Stimulated activated CD4-positive, alpha-beta T cell treated with anti-CD3 and anti-CD28 coated beads, Interleukin-15, amount 100 ng/mL, for 24 hours (primary cell): ENCODE data around the gene TBC1D5.
A peak's percentile ranks its signal among the peaks of the same experiment; 100 is the strongest.
"Not testable (repeated sequence)": the region's sequence is repeated elsewhere in the genome, so short reads cannot be mapped to it uniquely, and the experiment has no call there.

Source experiments
- DNase-seq: peaks from one replicate; pipeline ENCODE4 v3.0.0-alpha.2; 2020

The TBC1D5 gene

GRCh38 chr3:17640466-17640865, 102.0 kb downstream of the TBC1D5 start:
- no peak for DNase-seq

GRCh38 chr3:17639765-17640164, 102.7 kb downstream of the TBC1D5 start:
- DNase-seq = no peak

GRCh38 chr3:17639257-17639656, 103.2 kb downstream of the TBC1D5 start:
- no peak for DNase-seq

GRCh38 chr3:17638356-17638755, 104.1 kb downstream of the TBC1D5 start:
- no peak for DNase-seq

- DNase-seq = not testable (repeated sequence)
Observed at GRCh38 chr3:17635675-17636074, 106.8 kb downstream of the TBC1D5 start.

- no peak for DNase-seq
Observed at GRCh38 chr3:17634964-17635363, 107.5 kb downstream of the TBC1D5 start.

- no peak for DNase-seq
Observed at GRCh38 chr3:17634201-17634600, 108.2 kb downstream of the TBC1D5 start.

GRCh38 chr3:17632401-17633100, 109.9 kb downstream of the TBC1D5 start:
- peak; percentile 16 for DNase-seq

- DNase-seq = no peak
Observed at GRCh38 chr3:17631609-17632008, 110.8 kb downstream of the TBC1D5 start.

GRCh38 chr3:17629400-17629799, 113.0 kb downstream of the TBC1D5 start:
- no peak for DNase-seq

GRCh38 chr3:17626395-17626794, 116.0 kb downstream of the TBC1D5 start:
- DNase-seq = no peak

GRCh38 chr3:17625133-17625532, 117.3 kb downstream of the TBC1D5 start:
- DNase-seq = no peak

GRCh38 chr3:17623464-17623863, 119.0 kb downstream of the TBC1D5 start:
- DNase-seq = no peak

GRCh38 chr3:17619968-17620367, 122.5 kb downstream of the TBC1D5 start:
- DNase-seq = no peak

- DNase-seq = not testable (repeated sequence)
Observed at GRCh38 chr3:17613017-17613416, 129.4 kb downstream of the TBC1D5 start.

GRCh38 chr3:17607905-17608304, 134.5 kb downstream of the TBC1D5 start:
- DNase-seq = no peak

- DNase-seq = no peak
Observed at GRCh38 chr3:17605934-17606333, 136.5 kb downstream of the TBC1D5 start.

GRCh38 chr3:17605032-17605431, 137.4 kb downstream of the TBC1D5 start:
- no peak for DNase-seq

GRCh38 chr3:17602126-17602525, 140.3 kb downstream of the TBC1D5 start:
- DNase-seq = no peak

- no peak for DNase-seq
Observed at GRCh38 chr3:17592956-17593355, 149.5 kb downstream of the TBC1D5 start.

- no peak for DNase-seq
Observed at GRCh38 chr3:17590465-17590864, 152.0 kb downstream of the TBC1D5 start.

- no peak for DNase-seq
Observed at GRCh38 chr3:17589888-17590287, 152.5 kb downstream of the TBC1D5 start.

- DNase-seq = no peak
Observed at GRCh38 chr3:17588422-17588821, 154.0 kb downstream of the TBC1D5 start.

GRCh38 chr3:17585394-17586325, 156.8 kb downstream of the TBC1D5 start:
- DNase-seq = no peak
